HG03159 (cell line): Measurements from ENCODE around the gene TBC1D14.

Experiments
- ATAC-seq: cut with Tn5 transposase; IDR thresholded peaks from one replicate; pipeline ENCODE4 v1.9.1; 2021; ENCODE audit warnings: mild to moderate bottlenecking, moderate library complexity; ENCODE audit not compliant: unreplicated experiment

TBC1D14 gene

DNA sequence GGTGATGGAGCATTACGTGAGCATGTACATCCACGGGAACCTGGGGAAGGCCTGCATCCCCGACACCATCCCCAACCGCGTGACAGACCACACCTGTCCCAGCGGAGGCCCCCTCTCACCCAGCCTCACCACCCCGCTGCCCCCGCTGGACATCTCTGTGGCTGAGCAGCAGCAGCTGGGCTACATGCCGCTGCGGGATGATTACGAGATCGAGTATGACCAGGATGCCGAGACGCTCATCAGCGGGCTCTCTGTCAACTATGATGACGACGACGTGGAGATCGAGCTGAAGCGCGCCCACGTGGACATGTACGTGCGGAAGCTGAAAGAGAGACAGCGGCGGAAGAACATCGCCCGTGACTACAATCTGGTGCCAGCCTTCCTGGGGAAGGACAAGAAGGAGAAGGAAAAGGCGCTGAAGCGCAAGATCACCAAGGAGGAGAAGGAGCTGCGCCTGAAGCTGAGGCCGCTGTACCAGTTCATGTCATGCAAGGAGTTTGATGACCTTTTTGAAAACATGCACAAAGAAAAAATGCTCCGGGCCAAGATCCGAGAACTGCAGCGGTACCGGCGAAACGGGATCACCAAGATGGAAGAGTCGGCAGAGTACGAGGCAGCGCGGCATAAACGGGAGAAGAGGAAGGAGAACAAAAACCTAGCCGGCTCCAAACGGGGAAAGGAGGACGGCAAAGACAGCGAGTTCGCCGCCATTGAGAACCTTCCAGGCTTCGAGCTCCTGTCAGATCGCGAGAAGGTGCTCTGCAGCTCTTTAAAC, 144.7 kb downstream of the TBC1D14 start:
- no peak for ATAC-seq

GRCh38 chr4:7055111-7055989, 145.7 kb downstream of the TBC1D14 start:
- ATAC-seq = no peak

DNA sequence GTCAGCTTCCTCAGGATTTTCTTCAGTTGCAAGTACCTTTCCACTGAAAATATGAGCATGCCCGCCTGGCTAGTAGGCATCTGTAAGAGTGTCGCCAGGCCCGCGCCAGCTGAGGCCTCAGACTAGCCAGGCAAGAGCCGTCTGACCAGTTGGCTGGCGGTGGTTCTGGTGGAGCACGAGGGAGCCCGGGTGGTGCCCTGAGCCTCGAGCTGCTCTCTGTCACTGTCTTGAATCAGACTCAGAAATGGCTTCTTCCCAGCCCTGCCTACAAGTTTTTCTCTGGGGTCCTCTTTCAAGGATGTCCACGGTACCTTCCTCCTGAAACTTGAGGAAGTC, 146.3 kb downstream of the TBC1D14 start:
- ATAC-seq = no peak

DNA sequence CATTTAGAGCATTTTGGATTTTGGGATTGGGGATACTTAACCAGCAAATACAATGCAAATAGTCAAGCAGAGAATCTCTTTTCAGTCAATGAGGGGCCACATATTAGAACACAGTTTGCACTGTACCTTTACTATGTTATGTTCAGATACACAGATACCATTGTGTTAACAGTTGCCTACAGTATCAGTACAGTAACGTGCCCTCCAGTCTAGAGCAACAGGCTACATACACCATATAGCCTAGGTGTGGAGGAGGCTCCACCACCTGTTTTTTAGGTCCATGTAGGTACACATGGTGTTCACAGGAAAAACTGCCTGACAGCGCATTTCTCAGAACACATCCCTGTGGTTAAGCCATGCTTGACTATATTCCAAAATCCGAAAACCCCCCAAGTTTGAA, 149.2 kb downstream of the TBC1D14 start:
- peak; percentile 19 for ATAC-seq

- ATAC-seq = no peak
Observed at GRCh38 chr4:7059662-7060061, 150.0 kb downstream of the TBC1D14 start.

DNA sequence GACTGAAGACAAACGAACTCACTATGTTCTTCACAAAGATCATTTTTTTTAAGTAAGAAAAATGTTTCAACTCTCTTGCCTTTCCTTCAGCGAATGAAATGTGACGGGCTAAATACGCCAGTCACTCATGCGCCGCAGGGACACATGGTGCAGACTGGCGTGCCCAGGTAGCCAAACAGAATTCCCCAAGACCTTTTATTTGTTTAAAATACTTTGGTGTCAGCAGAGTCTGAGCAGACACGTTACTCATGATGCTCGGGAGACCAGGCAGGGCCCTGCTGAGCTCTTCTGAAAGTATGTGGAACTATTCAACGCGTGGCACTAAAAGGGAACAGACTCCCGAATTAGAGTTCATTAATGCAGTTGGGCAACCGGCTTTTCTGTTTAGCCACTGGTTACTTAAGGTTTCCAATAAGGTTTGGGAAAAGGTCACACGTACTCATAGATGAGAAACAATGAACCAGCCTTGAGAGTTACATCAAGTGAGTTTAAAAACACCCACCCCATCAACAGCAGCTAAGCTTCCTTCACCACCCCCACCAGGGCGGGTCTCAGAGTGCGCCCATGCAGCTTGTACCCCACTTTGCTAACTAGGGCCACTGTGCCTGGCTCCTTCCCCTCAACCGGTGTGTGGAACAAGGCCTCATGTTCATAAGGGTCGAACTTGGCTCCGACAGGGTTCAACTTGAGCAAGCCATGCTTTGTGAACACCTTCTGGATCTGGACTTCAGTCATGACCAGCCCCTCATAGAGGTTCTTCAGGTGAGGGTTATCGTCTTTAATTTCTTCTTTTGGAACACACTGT, 150.9 kb downstream of the TBC1D14 start:
- ATAC-seq = no peak

- ATAC-seq = no peak
Observed at GRCh38 chr4:7061815-7062214, 152.2 kb downstream of the TBC1D14 start.

GRCh38 chr4:7062816-7063215, 153.2 kb downstream of the TBC1D14 start:
- ATAC-seq = no peak

- no peak for ATAC-seq
Observed at GRCh38 chr4:7063362-7063761, 153.7 kb downstream of the TBC1D14 start.

DNA sequence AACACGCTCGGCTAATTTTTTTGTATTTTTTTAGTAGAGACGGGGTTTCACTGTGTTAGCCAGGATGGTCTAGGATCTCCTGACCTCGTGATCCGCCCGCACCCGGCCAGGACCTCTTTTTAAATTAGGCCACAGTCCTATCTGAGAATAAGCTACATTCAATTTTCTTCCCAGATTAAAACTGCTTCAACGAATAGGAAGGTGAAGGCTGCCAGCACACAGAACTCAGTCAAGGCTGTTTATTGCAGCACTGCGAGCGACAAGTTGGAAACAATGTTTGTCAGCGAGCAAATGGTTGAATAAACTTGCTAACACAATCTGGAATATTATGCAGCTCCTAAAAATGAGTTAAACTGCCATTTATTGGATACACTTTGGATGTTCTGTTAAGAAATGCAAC, 156.4 kb downstream of the TBC1D14 start:
- no peak for ATAC-seq

- no peak for ATAC-seq
Observed at GRCh38 chr4:7066493-7066892, 156.9 kb downstream of the TBC1D14 start.

- ATAC-seq = no peak
Observed at GRCh38 chr4:7067126-7067451, 157.5 kb downstream of the TBC1D14 start.

GRCh38 chr4:7067452-7068278, 158.0 kb downstream of the TBC1D14 start, which contains the start of gene GRPEL1:
TSS of gene GRPEL1 (minus strand) at chr4:7068064. CDS start at chr4:7068032, 32 bp downstream.
- peak; percentile 87 for ATAC-seq

DNA sequence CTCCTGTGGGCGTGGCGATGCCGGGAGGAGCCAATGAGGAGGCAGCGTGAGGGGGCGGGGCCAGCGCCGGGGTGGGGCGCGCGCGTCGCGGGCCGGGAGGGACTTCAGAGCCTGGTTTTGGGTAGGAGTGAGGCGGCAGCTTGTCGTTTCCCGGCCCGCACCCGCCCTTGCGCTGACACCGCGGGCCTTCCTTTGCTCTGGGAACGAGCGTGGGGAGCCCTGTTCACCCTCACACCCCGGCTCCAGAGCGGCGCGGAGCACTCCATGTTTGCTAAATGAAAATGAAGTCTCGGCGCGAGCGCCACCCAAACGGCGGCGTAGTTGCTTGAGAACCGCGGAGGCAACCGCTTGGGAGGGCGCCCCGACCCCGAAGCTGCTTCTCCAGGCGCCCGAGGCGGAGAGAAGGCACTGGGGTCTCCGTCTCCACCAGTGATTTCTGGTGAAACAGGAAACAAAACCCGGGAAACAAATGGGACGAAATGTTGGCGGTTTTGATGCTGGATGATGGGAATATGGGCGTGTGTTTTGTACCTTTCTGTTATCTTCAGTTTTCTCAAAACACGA, 158.7 kb downstream of the TBC1D14 start:
- ATAC-seq = no peak

- ATAC-seq = no peak
Observed at GRCh38 chr4:7068883-7069282, 159.3 kb downstream of the TBC1D14 start.

- ATAC-seq = peak; percentile 37
Observed at GRCh38 chr4:7070729-7071511, 161.3 kb downstream of the TBC1D14 start.

DNA sequence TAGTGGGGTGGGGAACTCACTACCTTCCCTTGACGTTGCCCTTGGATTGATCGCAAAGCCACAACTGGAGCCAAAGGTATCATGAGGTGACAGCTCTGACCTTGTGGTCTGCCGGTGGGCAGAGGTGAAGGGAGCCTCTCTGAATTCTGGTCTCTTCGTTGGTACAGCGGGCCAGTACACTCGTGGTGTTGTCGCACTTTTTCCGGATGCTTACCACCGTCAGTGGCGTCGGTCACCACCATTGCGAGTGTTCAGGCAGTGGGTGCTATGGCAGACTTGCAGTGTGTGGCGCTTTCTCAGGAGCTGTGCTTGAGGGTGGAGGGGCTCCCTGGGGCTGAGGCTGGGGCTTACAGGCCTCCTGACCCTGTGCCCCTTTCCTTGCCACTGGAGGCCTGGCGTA, 163.4 kb downstream of the TBC1D14 start:
- no peak for ATAC-seq

- no peak for ATAC-seq
Observed at GRCh38 chr4:7073526-7074390, 164.1 kb downstream of the TBC1D14 start.
